ENCODE data around the gene CCDC170. TPM values are rescaled to one million over a fixed set of nuclear protein-coding genes. Genes with fewer than 3 reads are reported as not detected.
A peak's percentile ranks its signal among the peaks of the same experiment; 100 is the strongest.

Gene CCDC170
- total and polyA plus RNA-seq, 9 donors = 3.8 to 19.8 (median 8.9) TPM

DNA sequence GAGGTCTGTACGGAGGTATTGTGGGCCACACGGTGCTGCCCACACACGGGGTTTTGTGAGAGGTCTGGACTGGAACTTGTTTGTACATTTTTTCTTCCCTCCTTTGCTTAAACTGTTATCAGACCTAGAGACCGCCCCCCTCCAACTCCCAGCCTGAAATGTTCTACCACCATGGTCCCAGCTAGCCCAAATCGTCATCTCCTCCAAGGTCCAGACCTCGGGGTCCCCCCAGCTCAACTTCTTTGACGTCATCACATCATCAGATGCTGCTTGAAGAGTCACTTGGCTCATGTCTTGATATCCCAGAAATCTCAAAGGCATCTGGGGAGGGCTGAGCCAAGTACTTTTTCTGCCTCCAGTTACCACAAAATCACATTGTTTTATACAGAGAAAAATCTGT lies 2.8 kb upstream of the CCDC170 start:
- intact Hi-C loops (cut with DNase I) = no loop called here
- H3K27ac ChIP-seq = peak overlapping the region in 1 of 2 donors; percentile 49

DNA sequence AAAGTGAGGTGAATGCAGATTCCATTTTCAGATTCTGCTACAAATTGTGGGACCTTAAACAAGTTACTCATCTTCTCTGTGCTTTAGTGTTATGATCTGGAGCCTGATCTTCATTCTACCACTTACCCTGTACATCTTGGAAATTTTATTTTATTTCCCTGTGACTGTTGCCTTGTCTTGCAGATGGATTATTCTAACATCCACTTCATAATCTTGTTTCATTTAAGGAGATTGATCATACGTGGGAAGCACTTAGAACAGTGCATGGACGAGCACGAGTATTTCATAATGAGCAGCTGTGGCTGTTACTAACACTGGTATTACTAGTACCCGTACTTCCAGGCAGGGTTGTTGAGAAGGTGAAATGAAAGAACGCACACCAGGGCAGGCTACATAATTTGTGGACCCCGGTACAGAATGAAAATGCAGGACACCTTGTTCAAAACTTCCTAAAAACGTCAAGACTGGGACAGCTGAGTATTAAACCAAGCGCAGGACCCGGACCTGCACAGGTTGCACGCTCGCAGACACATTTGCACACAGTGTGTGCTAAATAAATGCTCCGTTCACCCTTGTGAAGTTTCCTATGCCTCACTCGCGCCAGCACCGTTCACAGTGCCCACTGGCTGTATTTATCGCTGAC lies 535 bp upstream of the CCDC170 start:
- no peaks in the 10 kb centered on the region for H3K9me3 ChIP-seq
- no peaks in the 10 kb centered on the region for H3K36me3 ChIP-seq
- TF ChIP-seq, protein P1, sequence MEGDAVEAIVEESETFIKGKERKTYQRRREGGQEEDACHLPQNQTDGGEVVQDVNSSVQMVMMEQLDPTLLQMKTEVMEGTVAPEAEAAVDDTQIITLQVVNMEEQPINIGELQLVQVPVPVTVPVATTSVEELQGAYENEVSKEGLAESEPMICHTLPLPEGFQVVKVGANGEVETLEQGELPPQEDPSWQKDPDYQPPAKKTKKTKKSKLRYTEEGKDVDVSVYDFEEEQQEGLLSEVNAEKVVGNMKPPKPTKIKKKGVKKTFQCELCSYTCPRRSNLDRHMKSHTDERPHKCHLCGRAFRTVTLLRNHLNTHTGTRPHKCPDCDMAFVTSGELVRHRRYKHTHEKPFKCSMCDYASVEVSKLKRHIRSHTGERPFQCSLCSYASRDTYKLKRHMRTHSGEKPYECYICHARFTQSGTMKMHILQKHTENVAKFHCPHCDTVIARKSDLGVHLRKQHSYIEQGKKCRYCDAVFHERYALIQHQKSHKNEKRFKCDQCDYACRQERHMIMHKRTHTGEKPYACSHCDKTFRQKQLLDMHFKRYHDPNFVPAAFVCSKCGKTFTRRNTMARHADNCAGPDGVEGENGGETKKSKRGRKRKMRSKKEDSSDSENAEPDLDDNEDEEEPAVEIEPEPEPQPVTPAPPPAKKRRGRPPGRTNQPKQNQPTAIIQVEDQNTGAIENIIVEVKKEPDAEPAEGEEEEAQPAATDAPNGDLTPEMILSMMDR (IDR thresholded peaks at IDR 0.05) = no peak
- TF ChIP-seq EP300 (IDR thresholded peaks at IDR 0.05) (no peak), POLR2A (IDR thresholded peaks at IDR 0.05) (no peak)
- WGBS, 3 donors = 10 to 14% (median 11%) methylated on average over 16 of the region's 16 CpGs
- H3K27ac ChIP-seq = peak overlapping the region; percentile 91 to 92
- intact Hi-C loops (cut with DNase I) = no loop called here
- peaks cover 7% of the 10 kb centered on the region for H3K4me1 ChIP-seq (ENCODE audit: insufficient read depth)
- no peak for DNase-seq
- no peaks in the 10 kb centered on the region for H3K27me3 ChIP-seq
- H3K4me3 ChIP-seq = peak overlapping the region; percentile 63

More for the DNA sequence above, 2.8 kb upstream of the CCDC170 start:
- no peak for TF ChIP-seq POLR2A (IDR thresholded peaks at IDR 0.05)
- TF ChIP-seq, protein P1 (IDR thresholded peaks at IDR 0.05) = no peak
- no peak for TF ChIP-seq EP300 (IDR thresholded peaks at IDR 0.05)
- no peak overlapping the region for H3K4me3 ChIP-seq
- H3K27me3 ChIP-seq = no peaks in the 10 kb centered on the region
- DNase-seq = peak; percentile 53 to 78 (median 74)
- WGBS, 3 donors = 13 to 36% (median 13%) methylated on average over 7 of the region's 7 CpGs
- H3K36me3 ChIP-seq = no peaks in the 10 kb centered on the region
- no peaks in the 10 kb centered on the region for H3K9me3 ChIP-seq
- H3K4me1 ChIP-seq (ENCODE audit: insufficient read depth) = peaks cover 6% of the 10 kb centered on the region

DNA sequence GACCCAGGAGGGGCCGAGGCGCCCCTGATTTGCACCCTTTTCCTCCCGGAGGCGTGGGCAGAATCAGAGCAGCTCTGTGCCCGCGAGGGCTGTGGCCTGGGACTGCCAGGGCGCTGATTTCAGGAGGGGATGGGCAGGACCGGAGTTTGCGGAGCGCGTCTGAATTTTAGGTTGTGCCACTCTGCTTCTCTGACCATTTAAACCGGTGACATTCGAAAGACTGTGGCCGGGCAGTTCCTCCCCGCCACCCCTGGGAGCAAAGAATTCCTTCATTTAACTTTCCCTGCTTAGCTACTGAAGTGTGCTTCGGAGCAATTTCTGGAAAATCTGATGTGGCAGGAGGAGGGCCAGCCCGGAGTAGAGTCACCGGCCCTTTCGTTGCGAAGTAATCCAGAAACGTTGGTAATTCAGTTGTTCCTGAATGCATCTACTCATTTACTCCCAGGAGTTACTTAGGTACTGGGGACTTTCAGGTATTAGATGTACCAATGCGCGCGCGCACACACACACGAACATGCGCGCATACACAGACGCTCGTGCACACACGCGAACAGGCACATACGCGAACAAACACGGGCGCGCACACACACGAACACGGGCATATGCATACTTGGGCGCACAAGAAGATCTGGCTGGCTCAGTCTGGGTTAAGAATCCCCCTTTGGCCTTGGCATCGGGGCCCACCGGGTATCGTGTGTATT lies 568 bp downstream of the CCDC170 start:
- Histone ChIP-seq H3K27ac (peak overlapping the region; percentile 91 to 92), H3K4me1 (ENCODE audit: insufficient read depth) (peaks cover 7% of the 10 kb centered on the region), H3K4me3 (peak overlapping the region; percentile 63), H3K9me3 (no peaks in the 10 kb centered on the region), H3K27me3 (no peaks in the 10 kb centered on the region), H3K36me3 (no peaks in the 10 kb centered on the region)
- TF ChIP-seq EP300 (IDR thresholded peaks at IDR 0.05) = no peak
- TF ChIP-seq, protein P1 (IDR thresholded peaks at IDR 0.05) = no peak
- peak; percentile 15 for TF ChIP-seq POLR2A (IDR thresholded peaks at IDR 0.05)
- DNase-seq = peak; percentile 72 to 86 (median 78)
- intact Hi-C loops (cut with DNase I) = no loop called here
- WGBS, 3 donors = 0 to 2% (median 0%) methylated on average over 41 to 43 of the region's 43 CpGs

DNA sequence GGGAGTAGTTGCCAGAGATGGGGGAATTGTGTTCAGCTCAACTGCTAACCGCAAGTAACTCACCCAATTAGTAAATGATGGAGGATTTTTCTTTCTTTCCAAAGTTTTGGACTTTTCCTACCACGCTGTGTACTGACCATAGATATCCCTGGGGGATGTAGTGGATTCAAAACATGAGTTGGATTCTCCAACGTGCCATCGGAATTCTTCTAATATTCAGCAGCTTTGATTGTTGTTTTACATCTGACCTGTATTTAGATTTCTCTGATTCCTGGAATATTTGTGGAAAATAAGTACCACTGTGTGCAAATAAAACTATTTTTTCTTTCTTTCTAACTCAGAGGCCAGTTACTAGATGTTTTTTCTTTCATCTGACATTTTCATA lies 1.1 kb downstream of the CCDC170 start:
- H3K4me1 ChIP-seq (ENCODE audit: insufficient read depth) = peaks cover 7% of the 10 kb centered on the region
- no peaks in the 10 kb centered on the region for H3K27me3 ChIP-seq
- no peaks in the 10 kb centered on the region for H3K9me3 ChIP-seq
- H3K27ac ChIP-seq = peak overlapping the region; percentile 91 to 92
- intact Hi-C loops (cut with DNase I) = no loop called here
- no peak for TF ChIP-seq EP300 (IDR thresholded peaks at IDR 0.05)
- WGBS, 3 donors = 2 to 7% (median 2%) methylated on average over 4 of the region's 4 CpGs
- no peaks in the 10 kb centered on the region for H3K36me3 ChIP-seq
- H3K4me3 ChIP-seq = peak overlapping the region; percentile 63
- no peak for DNase-seq

DNA sequence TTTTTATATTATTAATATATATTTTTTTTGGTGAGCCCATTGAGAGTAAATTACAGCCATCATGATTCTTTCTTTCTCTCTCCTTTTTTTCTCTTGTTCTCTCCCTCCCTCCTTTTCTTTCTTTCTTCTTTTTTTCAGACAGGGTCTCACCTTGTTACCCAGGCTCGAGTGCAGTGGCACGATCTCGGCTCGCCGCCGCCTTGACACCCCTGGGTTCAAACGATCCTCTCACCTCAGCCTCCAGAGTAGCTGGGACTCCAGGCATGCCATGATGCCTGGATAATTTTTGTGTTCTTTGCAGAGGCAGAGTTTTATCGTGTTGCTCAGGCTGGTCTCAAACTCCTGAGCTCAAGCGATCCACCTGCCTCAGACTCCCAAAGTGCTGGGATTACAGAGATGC lies 1.6 kb downstream of the CCDC170 start:
- 31 to 58% (median 55%) methylated on average over 9 of the region's 9 CpGs for WGBS, 3 donors
- TF ChIP-seq EP300 (IDR thresholded peaks at IDR 0.05) (no peak), POLR2A (IDR thresholded peaks at IDR 0.05) (no peak)
- TF ChIP-seq, protein P1 (IDR thresholded peaks at IDR 0.05) = no peak
- Histone ChIP-seq H3K9me3 (no peaks in the 10 kb centered on the region), H3K36me3 (no peaks in the 10 kb centered on the region), H3K4me3 (no peak overlapping the region), H3K27me3 (no peaks in the 10 kb centered on the region), H3K4me1 (ENCODE audit: insufficient read depth) (peaks cover 7% of the 10 kb centered on the region), H3K27ac (no peak overlapping the region)
- intact Hi-C loops (cut with DNase I) = no loop called here
- no peak for DNase-seq
